ENCODE results near the gene RNF19B. TPM values are rescaled to one million over a fixed set of nuclear protein-coding genes. Genes with fewer than 3 reads are reported as not detected.
"Not testable (repeated sequence)": the region's sequence is repeated elsewhere in the genome, so short reads cannot be mapped to it uniquely, and the experiment has no call there.

RNF19B gene
- total and polyA plus RNA-seq, 4 experiments from 2014 or later: 1.1 to 30.6 (median 16.6) TPM

DNA sequence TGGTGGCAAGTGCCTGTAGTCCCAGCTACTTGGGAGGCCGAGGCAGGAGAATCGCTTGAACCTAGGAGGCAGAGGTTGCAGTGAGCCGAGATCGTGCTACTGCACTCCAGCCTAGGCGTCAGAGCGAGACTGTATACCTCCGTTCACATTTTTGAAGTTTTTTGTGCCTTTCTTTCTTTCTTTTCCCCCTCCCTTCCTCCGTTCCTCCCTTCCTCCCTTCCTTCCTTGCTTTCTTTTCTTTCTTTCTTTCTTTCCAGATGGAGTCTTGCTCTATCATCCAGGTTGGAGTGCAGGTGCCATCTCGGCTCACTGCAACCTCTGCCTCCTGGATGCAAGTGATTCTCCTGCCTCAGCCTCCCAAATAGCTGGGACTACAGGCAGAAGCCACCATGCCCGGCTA is 59.0 kb downstream of the RNF19B start:
- H3K4me1 ChIP-seq (ENCODE audit: insufficient read depth, low read length); POLR2A ChIA-PET (ENCODE audit: partially characterized antibody); H3K27me3 ChIP-seq (ENCODE audit: insufficient read depth, low read length); H3K27ac Mint-ChIP-seq; H3K27ac ChIP-seq (ENCODE audit: low read depth, low read length); intact Hi-C loops (cut with micrococcal nuclease); H3K9me3 Mint-ChIP-seq; H3K36me3 ChIP-seq (ENCODE audit: insufficient read depth, low read length); H3K4me3 ChIP-seq (ENCODE audit: low read length in 2 of 2); CTCF ChIA-PET (ENCODE audit: partially characterized antibody); H3K4me3 Mint-ChIP-seq; H3K9me3 ChIP-seq (ENCODE audit: control insufficient read depth in 1 of 2, low read length in 2 of 2); H3K36me3 Mint-ChIP-seq; DNase-seq: not testable (repeated sequence)
- Mint-ChIP-seq H3K4me1 (peaks cover 2 to 12% (median 7%) of the 10 kb centered on the region in 4 donors), H3K27me3 (peaks cover 18% of the 10 kb centered on the region in 2 donors)

DNA sequence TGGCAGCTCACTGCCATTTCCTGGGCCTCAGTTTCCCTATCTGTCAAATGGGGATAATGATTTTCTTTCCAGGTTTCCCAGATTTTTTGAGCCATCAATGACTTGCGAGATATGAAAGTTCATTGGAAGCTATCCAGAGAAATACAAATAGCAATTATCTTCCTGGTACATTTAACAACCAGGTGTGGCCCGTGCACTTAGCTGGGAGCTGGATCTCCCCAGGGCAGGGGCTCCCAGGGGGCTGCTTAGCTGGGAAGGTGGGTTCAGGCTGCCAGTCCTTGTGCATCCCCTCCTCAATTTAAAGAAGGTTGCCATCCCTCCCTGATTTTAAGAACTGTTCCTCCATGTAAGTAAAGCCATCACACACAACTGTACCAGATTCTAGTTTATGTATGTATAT is 59.8 kb downstream of the RNF19B start:
- no peak for DNase-seq
- H3K9me3 ChIP-seq (ENCODE audit: control insufficient read depth in 1 of 2, low read length in 2 of 2): no peaks in the 10 kb centered on the region
- ChIA-PET POLR2A (ENCODE audit: partially characterized antibody) (no interaction called here), CTCF (ENCODE audit: partially characterized antibody) (no interaction called here)
- H3K36me3 Mint-ChIP-seq: no peaks in the 10 kb centered on the region
- H3K27me3 ChIP-seq (ENCODE audit: insufficient read depth, low read length): peaks cover 8% of the 10 kb centered on the region
- no peaks in the 10 kb centered on the region for H3K36me3 ChIP-seq (ENCODE audit: insufficient read depth, low read length)
- H3K27me3 Mint-ChIP-seq: peaks cover 21 to 24% of the 10 kb centered on the region in 2 donors
- H3K9me3 Mint-ChIP-seq: no peaks in the 10 kb centered on the region
- H3K4me3 Mint-ChIP-seq: no peak overlapping the region
- H3K27ac Mint-ChIP-seq: no peak overlapping the region
- no peak overlapping the region for H3K27ac ChIP-seq (ENCODE audit: low read depth, low read length)
- peaks cover 9% of the 10 kb centered on the region for H3K4me1 ChIP-seq (ENCODE audit: insufficient read depth, low read length)
- H3K4me3 ChIP-seq (ENCODE audit: low read length in 2 of 2): no peak overlapping the region
- intact Hi-C loops (cut with micrococcal nuclease): no loop called here
- H3K4me1 Mint-ChIP-seq: peaks cover 2 to 14% (median 9%) of the 10 kb centered on the region in 4 donors

DNA sequence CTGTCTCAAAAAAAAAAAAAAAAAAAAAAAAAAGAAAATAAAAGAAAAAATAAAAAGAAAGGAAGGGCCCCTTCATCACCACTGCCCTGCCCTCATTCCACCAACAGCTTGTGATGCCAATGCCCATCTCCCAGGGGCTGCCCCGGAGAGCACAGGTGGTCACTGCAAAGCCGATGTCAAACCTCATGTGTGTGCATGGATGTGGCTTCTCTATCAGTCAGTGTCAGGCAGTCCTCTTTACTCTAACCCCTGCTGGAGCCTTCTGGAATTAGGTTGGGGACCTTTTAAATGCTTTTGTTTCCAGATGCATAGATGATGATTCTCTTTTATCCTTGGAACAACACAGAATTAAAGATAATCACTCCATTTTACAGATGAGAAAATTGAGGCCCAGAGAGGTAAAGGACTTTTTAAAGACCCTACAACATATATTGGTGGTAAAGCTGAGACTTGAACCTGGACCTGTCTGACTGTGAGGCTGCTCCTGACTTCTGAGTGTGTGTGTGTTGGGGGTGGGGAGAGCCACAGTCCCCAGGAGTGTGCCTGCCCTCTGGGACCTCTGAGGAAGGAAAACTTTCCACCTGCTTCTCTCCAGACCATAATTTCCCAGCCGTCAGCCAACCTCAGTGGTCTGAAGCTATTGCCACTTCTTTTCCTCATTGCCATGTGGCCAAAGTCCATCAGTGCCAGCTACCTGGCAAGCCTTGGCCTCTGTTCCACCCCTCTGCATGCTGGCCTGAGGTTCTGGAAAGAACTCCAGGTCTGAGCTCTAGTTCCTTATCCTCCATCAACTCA is 60.4 kb downstream of the RNF19B start:
- H3K27me3 ChIP-seq (ENCODE audit: insufficient read depth, low read length): peaks cover 9% of the 10 kb centered on the region
- H3K4me3 ChIP-seq (ENCODE audit: low read length in 2 of 2): no peak overlapping the region
- Mint-ChIP-seq H3K4me3 (no peak overlapping the region), H3K9me3 (no peaks in the 10 kb centered on the region), H3K4me1 (peaks cover 2 to 14% (median 9%) of the 10 kb centered on the region in 4 donors), H3K27me3 (peaks cover 23 to 27% of the 10 kb centered on the region in 2 donors), H3K36me3 (no peaks in the 10 kb centered on the region), H3K27ac (peak overlapping the region in 1 of 7 donors; percentile 50)
- no peaks in the 10 kb centered on the region for H3K36me3 ChIP-seq (ENCODE audit: insufficient read depth, low read length)
- H3K9me3 ChIP-seq (ENCODE audit: control insufficient read depth in 1 of 2, low read length in 2 of 2): no peaks in the 10 kb centered on the region
- no peak for DNase-seq
- ChIA-PET CTCF (ENCODE audit: partially characterized antibody) (no interaction called here), POLR2A (ENCODE audit: partially characterized antibody) (no interaction called here)
- peaks cover 9% of the 10 kb centered on the region for H3K4me1 ChIP-seq (ENCODE audit: insufficient read depth, low read length)
- no peak overlapping the region for H3K27ac ChIP-seq (ENCODE audit: low read depth, low read length)
- intact Hi-C loops (cut with micrococcal nuclease): no loop called here

DNA sequence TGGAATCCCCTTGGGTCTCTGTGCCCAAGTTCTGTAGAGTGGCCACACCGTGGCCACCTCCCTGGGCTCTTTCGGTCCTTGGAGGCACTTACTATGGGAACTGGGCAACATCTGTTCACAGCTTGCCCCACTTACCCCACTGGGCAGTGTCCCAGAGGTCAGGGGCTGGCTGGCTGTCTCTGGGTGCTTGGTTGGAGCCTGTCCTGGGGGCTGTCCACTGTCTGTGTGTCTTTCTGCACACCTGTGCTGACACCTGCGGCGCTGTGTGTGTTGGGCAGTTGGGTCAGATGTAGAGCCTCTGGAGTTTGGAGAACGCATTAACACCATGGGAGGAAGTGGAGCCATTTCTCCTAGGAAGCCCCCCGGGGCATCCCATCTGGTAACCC is 62.1 kb downstream of the RNF19B start:
- H3K27ac ChIP-seq (ENCODE audit: low read depth, low read length): no peak overlapping the region
- Mint-ChIP-seq H3K4me3 (peak overlapping the region in 7 of 8 donors; percentile 21 to 86 (median 74)), H3K9me3 (no peaks in the 10 kb centered on the region), H3K27ac (peak overlapping the region in 1 of 7 donors; percentile 72), H3K36me3 (no peaks in the 10 kb centered on the region), H3K4me1 (peaks cover 2 to 14% (median 9%) of the 10 kb centered on the region in 4 donors), H3K27me3 (peaks cover 29 to 32% of the 10 kb centered on the region in 2 donors)
- ChIA-PET POLR2A (ENCODE audit: partially characterized antibody) (no interaction called here), CTCF (ENCODE audit: partially characterized antibody) (no interaction called here)
- intact Hi-C loops (cut with micrococcal nuclease): no loop called here
- H3K9me3 ChIP-seq (ENCODE audit: control insufficient read depth in 1 of 2, low read length in 2 of 2): no peaks in the 10 kb centered on the region
- no peak for DNase-seq
- H3K36me3 ChIP-seq (ENCODE audit: insufficient read depth, low read length): no peaks in the 10 kb centered on the region
- H3K27me3 ChIP-seq (ENCODE audit: insufficient read depth, low read length): peaks cover 13% of the 10 kb centered on the region
- H3K4me1 ChIP-seq (ENCODE audit: insufficient read depth, low read length): peaks cover 9% of the 10 kb centered on the region
- H3K4me3 ChIP-seq (ENCODE audit: low read length in 2 of 2): no peak overlapping the region

DNA sequence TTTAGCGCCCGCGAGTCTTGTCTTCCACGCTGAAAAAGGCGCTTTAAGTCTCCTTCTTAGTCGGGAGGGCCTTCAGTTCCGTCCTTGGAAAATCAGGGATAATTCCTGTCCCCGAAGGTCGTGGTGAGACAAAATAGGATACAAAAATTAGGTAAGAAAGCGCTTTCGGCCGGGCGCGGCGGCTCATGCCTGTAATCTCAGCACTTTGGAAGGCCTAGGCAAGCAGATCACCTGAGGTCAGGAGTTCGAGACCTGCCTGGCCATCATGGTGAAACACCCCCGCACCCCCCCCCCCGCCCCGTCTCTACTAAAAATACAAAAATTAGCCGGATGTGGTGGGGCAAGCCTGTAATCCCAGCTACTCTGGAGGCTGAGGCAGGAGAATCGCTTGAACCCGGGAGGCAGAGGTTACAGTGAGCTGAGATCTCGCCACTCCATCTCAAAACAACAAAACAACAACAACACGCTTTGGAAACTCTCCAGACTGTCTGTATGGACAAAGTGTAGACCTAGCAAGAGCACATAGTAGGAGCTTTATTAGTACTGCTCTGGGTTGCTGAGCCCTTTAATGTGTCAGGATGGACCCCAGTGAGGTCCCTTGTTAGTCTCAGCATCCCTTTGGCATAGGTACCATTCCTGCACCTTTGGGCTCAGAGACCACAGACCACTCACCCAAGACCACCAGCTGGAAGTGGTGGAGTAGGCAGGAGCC is 62.6 kb downstream of the RNF19B start:
- H3K27ac Mint-ChIP-seq: peak overlapping the region in 2 of 7 donors; percentile 37 to 73
- Histone ChIP-seq H3K27me3 (ENCODE audit: insufficient read depth, low read length) (peaks cover 13% of the 10 kb centered on the region), H3K9me3 (ENCODE audit: control insufficient read depth in 1 of 2, low read length in 2 of 2) (no peaks in the 10 kb centered on the region), H3K4me3 (ENCODE audit: low read length in 2 of 2) (no peak overlapping the region), H3K36me3 (ENCODE audit: insufficient read depth, low read length) (no peaks in the 10 kb centered on the region), H3K4me1 (ENCODE audit: insufficient read depth, low read length) (peaks cover 9% of the 10 kb centered on the region), H3K27ac (ENCODE audit: low read depth, low read length) (no peak overlapping the region)
- H3K27me3 Mint-ChIP-seq: peaks cover 29 to 37% of the 10 kb centered on the region in 2 donors
- ChIA-PET POLR2A (ENCODE audit: partially characterized antibody) (no interaction called here), CTCF (ENCODE audit: partially characterized antibody) (no interaction called here)
- H3K36me3 Mint-ChIP-seq: no peaks in the 10 kb centered on the region
- intact Hi-C loops (cut with micrococcal nuclease): no loop called here
- no peaks in the 10 kb centered on the region for H3K9me3 Mint-ChIP-seq
- DNase-seq: no peak
- H3K4me3 Mint-ChIP-seq: peak overlapping the region; percentile 72 to 87 (median 76)
- peaks cover 2 to 14% (median 9%) of the 10 kb centered on the region in 4 donors for H3K4me1 Mint-ChIP-seq

DNA sequence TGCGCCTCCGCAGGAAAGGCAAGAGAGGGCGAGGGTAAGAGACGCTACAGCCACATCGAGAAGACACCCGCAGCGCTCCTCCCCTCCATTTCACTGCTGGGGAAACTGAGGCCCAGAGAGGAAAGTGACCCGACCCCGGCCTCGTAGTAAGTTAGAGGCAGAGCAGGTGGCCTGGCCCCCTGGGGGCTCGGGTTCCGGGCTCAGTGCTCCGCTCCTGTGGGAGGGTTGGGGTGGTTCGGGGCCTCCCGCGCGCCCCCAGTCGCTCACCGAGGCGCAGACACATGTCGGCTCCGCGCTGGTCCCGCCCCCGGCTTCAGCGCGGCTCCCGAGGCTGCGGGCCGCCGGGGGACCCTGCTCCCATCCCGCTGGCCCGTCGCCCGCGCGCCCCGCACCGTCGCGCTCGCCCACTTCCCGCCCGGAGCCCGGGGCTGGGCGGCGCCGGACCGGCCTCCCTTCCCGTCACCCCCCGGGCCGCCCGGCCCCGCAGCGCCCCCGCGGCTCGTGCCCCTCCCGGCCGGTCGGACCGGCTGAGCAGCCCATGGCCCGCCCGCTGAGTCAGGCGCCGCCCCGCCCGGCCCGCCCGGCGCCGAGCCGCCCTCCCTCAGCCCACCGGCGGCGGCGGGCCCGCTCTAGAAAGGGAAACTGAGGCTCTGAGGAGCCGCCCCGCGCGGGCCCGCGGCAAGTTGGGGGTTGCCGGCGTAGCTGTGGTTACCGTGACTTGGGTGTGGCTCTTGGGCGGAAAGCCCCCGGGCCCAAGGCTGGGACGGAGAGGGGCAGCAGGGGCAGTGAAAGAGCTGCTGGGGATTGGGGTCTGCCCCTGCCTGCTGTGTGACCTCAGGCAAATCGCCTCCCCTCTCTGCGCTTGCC is 63.4 kb downstream of the RNF19B start, which contains the start of gene TMEM54:
TSS of gene TMEM54 (minus strand) at position 434 of the 867 bp plus-strand sequence. CDS start at position 283, 151 bp downstream.
- Mint-ChIP-seq H3K4me1 (peaks cover 2 to 14% (median 9%) of the 10 kb centered on the region in 4 donors), H3K27ac (peak within 1 kb of the TSS in 2 of 7 donors; percentile 37 to 73), H3K9me3 (no peaks in the 10 kb centered on the region), H3K4me3 (peak within 1 kb of the TSS; percentile 72 to 87 (median 76)), H3K27me3 (peaks cover 30 to 42% of the 10 kb centered on the region in 2 donors), H3K36me3 (no peaks in the 10 kb centered on the region)
- POLR2A ChIA-PET (ENCODE audit: partially characterized antibody): no interaction called here
- no peaks in the 10 kb centered on the region for H3K9me3 ChIP-seq (ENCODE audit: control insufficient read depth in 1 of 2, low read length in 2 of 2)
- CTCF ChIA-PET (ENCODE audit: partially characterized antibody): no interaction called here
- no peak within 1 kb of the TSS for H3K4me3 ChIP-seq (ENCODE audit: low read length in 2 of 2)
- H3K4me1 ChIP-seq (ENCODE audit: insufficient read depth, low read length): peaks cover 9% of the 10 kb centered on the region
- H3K27me3 ChIP-seq (ENCODE audit: insufficient read depth, low read length): peaks cover 13% of the 10 kb centered on the region
- intact Hi-C loops (cut with micrococcal nuclease): no loop called here
- no peaks in the 10 kb centered on the region for H3K36me3 ChIP-seq (ENCODE audit: insufficient read depth, low read length)
- H3K27ac ChIP-seq (ENCODE audit: low read depth, low read length): no peak within 1 kb of the TSS
- DNase-seq: no peak
